NCI-H146 (cell line): ENCODE measurements around the gene EML6.

Source experiments
- DNase-seq: peaks from one replicate; lab custom pipeline; 2025; lab: John Stamatoyannopoulos, UW

The EML6 gene

DNA sequence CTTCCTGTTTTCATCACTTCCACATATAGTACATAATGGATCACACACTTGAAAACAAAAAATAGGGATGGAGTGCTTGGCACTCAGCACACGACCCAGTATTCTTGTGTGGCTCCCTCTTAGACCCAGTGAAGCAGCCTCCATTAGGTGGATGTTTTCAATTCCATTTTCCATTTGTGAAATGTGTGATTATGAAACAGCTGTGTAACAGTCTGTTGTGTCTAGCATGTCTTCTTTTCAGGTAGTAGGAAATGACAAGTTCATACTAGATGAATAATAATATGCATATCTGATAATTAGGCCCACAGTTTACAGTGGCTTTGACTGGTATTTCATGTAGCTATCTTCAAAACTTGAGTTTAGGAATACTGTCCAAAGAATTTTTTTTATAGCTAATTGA lies 35.5 kb downstream of the EML6 start:
- no peak for DNase-seq

DNA sequence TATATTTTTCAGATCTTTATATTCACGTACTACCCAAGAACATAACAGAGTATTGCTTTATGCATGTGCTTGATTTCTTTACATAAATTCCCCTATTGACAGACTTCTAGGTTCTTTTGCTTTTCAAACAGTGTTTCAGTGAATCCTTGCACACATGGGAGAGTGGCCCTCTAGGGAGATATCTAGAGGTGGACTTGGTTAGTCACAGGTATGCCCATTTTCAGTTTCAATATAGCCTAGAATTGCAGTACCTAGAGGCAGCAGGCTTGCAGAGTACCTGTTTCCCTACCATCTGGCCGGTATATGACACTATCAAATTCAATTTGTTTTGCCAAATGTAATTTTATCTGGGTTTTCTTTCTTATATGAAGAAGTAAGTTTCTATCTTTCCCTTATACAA lies 36.8 kb downstream of the EML6 start:
- DNase-seq = no peak

DNA sequence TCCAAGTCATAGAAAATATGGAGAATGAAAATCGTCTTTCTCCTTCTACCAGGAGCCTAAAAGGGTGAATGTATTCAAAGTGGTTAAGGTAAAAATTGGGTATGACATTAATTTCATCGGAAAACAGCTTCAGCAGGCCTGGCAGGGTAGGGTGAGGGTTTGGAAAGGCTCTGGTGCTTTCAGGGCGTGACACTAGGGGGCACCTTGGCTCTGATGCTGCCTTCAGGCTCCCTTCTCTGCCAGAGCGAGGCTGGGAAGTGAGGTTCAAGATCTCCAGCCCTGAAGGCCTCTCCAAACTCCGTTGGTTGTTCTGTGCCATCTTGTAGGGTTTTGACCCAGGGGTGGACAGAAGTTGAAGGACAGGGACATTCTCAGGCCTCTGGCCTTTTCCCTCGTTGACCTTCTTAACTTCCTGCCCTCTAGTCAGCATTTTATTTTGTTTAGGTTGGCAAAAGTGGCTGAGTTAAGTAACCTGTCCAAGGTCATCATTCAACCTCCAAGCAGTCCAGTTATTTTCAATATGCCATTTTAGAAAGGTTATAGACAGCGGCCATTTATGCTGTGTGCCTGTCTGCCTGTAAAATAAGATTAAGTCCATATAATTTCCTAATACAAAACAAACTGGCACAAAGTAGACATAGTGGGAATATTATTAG lies 40.3 kb downstream of the EML6 start:
- DNase-seq = peak; percentile 29

DNA sequence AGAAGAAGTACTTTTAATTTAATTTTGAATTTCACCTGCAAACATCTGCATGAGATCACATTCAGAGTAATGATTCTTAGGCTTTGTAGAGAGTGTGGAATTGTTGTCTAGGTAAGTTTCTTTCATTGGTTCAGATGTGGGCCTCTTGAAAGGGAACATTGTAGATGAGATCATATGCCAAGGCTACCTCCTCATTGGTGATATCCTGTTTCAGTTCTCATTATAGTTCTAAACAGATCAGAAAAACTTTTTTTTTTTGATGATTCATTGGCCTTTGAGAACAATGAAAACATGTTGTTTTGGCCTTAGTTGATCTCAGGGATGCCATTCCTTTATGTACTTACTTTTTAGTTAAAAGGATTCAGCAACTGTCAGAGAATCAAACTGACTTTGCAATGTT lies 44.5 kb downstream of the EML6 start:
- DNase-seq = no peak

DNA sequence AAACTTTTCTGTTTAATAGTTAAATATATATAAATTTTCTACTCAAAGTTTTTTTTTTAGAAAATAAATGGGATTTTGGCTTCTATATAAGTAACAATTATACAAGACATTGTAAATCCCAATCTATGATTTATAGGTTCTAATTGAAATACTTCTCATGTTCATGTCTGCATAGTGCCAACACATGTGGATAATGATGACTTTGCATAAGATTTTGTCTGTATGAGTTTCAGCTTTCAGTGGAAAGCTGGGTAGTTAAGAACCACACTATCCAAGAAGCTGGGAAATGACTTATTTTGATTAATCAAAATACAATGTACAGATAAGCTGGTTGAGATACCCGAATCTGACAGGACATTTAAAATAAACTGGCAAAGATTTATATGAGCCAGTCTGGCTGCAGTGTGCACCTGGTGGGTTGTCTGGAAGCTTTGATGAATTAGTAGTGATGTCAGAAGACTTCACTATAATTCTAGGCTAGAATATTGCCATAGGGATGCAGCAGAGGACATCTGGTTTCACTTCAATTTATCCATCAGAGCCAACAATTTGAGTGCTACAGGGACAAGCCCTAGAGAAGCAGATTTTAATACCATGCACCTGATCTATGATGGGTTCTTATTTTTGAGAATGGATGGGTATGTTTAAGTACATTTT lies 45.4 kb downstream of the EML6 start:
- DNase-seq = no peak

DNA sequence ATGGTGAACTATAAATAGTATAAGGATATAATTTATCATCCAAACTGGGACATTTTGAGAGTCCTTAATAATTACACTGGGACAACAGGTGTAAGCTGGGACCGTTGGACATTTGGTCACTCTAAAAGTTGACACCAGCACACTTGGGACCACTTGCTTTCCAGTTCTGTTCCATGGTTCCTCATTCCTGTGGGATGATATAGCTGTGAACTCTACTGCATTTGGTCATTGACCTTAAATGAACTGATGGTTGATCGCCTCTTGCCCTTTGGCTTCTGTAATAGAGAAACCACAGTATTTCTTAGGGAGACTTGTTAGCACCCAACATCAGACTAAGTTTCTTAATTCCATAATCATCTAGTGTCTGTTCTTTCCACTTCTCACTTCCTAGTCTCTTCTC lies 46.7 kb downstream of the EML6 start:
- DNase-seq = no peak

DNA sequence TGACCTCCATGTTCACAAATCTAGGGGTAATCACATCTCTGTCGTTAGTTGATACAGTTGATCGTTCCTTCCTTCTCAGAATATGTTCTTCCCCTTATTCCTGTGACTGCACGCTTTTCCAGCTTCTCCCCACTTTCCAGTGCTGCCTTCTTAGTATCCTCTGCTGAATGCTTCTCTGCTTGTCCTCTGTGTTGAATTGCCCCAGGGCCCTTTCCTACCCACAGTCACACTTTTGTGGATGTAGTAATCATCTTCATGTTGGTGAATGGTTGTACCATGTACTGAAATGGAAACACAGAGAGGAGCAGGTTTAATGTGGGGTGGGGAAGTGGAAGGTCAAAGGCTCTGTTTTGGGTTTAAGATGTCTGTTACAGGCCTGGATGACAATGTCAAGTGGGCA lies 47.2 kb downstream of the EML6 start:
- no peak for DNase-seq

DNA sequence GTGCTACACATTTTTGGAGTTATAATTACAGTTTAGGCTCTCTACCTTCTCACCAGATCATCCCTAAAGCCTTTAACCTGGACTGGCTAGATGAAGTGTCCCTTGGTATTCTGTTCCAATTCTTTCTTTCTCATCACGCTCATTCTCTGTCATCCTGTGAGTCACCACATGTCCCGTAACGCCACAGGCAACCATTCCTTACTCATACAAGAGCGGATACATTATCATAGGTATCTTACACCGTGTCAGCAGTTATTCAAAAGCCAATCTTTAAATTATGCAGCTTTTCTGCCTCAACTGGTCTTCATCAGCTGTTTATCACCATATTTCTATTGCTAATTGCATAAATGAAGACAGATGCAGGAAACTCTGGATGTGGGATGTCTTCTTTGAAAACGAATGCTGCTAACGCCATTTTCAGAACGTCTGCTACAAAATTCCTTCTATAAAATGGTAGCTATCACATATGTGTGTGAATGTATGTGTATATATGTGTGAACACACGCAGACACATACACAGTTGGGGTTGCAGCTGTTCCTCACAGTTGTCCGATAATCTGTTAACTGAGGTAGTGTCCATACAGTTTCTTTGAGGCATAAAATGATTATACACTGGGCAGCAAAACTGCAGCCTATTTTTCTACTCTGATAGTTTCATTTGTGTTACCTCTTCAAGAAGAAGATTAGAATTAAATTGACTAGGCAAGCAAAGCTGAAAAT lies 47.9 kb downstream of the EML6 start:
- DNase-seq = no peak

DNA sequence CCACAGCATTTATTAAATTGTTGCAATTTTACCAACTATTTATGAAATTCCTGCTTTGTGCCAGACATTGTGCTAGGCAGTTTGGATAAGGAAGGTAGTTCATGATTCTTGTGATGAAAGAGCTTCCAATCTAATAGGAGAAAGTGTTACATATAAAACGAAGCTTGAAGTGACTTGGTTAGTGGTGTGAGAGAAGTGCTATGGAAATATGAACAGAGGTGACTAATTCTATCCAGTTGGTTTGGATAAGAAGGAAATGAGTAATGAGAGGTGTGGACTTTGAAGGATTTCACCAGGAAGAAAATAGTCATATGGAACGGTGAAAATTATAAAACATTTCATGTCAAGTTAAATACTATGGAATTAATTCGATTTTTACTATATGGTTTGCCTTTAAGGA lies 48.6 kb downstream of the EML6 start:
- DNase-seq = no peak

DNA sequence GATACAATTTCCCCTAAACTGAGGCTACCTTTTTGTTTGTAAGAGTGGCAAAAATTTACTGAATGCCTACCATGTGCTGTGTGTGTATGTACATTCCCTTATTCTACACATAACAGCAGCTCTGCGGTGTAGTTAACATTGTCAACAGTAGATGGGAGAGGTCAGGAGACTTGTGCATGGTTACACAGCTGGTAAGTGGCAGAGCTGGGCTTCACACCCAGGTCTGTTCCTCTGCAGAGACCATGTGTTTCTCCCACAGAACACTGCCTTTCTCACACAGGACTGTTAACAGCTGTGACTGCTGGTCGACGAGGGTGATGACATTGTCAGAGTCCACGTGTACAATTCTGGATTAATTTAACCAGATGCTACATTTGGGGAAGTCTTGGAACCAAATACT lies 49.1 kb downstream of the EML6 start:
- no peak for DNase-seq

DNA sequence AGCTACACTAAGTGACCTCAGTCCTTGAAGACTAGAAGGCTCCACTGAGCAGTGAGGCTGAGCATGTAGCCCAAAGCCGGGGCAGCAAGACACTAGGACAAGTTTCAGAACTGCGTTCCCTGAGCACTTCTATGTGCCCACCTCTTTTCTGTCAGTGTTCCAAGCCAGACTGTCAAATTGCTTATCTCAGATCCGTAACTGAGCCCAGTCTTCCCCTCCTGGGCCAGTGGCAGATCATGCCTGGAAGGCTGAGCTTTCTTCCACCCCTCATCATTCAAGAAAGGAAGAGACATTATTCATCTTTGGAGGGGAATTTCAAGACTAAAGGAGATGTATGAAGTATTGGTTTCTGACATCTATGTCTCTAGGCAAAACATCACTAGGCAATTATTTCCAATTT lies 49.8 kb downstream of the EML6 start:
- no peak for DNase-seq

DNA sequence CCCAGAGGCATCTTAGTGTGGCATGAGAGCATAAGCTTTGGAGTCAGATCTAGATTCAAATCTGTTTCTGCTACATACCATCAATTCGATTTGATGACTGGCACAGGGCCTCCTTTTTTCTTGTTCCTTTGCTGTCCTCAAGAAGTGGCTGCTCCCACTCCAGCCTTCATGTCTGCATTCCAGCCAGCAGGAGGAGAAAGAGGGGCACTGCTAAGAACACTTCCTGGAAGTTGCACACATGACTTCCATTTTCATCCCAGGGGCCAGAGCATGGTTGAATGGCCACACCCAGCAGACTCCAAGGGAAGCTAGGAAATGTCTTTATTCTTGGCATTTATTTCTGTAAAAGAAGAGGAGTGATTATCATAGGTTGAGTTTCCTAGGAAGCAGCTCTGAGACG lies 50.4 kb downstream of the EML6 start:
- no peak for DNase-seq

DNA sequence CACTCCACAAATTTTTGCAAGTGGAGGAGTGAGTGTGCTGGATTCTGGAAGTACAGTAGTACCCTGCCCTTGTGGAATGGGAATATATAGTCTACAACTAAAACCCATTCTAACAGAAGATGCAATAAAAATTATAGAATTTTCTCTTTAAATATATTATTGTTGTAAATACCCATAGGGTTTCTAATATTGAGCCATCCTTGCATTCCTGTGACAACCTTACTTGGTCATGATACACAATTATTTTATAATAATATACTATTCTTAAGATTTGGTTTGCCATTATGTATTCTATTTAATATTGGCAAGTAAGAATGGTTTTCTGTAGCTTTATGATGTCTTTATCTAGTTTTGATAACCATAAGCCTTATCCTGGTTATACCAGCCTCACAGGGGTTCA lies 52.2 kb downstream of the EML6 start:
- no peak for DNase-seq

DNA sequence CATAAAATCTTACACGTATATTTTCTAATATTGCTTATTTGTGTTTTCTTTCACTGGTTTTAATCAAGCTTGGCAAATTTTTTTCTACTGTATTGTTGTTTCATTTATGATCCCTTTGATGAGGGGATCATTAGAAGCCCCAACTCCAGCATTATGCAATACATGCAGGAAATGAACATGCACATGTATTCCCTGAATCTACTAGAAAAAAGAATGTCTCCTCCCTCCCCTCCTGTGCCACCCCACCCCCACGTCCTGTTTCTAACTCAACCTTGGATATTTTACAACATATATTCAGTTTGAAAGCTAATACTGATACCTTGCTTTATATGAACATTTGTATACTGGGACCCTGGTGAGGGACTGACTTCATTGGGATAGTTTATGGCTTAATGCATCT lies 53.0 kb downstream of the EML6 start:
- DNase-seq = no peak

DNA sequence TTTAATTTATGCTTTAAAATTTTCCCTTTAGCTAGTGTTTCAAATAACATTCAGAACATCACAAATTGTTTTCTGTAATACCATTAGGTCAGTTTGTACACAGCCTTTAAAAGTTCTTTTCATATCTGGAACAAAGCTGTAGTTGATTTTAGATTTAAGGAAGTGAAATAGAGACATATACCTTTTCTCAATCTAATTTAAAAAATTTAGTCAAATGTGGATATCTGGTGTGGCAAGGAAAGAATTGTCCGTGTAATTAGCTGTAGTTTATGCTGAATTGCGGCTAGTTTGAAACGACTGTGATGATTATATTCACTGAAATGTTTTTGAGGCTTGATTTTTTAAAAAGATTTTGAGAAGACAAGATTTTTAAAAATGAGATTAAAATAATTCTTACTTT lies 59.9 kb downstream of the EML6 start:
- no peak for DNase-seq

DNA sequence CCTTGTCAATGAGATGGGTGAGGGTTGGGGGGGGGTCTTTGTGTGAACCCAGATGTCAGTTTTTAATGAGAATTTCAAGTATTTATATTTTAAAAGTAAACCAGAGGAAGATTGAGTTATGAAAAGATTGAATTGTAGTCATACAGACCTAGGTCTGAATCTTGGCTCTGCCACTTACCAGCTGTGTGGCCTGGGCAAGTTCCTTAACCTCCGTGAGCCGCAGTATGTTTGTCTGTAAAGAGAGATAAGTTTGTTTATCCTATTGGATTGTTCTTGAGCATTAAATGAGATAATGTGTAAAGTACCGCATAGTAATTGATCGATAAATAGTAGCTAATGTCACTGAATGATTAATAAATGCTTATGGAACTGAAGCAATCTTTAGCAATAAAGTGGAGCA lies 63.8 kb downstream of the EML6 start:
- DNase-seq = no peak

DNA sequence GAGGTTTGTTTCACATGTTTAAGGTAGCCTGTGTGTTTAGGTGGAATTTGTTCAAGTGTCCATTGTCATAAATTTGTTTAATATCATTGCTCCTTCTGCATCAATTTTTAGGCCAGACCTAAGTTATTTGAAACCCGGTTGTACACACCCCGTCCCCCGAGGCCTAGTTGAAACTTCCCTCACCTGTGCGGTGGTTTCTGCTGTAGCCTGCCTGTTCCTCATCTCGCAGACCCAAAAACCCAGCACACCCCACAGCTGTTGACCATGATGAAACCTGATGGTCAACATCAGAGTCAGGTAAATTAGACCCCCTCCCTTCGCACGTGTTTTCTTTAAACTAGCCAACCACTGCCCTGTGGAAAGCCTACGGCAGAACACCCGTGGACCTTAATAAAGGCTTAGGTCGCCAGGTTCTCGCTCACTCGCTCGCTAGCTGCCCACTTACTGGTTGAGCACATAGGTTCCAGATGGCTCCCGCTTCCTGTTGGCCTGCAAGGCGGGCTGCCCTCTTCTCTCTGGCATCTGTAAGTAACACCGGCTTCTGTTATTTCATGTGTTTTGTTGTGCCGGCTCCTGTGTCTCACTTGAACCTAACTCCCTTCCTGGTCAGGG lies 64.4 kb downstream of the EML6 start:
- no peak for DNase-seq

DNA sequence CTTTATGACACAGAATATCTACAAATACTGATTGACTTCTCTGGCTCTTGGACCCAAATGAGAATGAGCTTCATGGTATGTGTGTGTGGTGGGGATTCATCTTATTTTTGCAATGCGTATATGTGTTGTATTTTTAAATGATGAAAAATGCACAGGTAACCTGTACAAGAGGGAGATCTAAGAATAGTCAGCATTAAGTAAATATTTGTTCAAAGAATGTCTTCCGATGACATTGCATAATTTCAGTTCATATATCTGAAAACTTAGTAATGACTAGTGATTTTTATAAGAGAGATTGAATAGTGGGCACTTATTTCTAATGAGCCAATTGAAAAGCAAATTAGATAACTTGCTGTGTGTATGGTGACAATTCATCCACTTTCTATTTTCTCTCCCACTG lies 66.4 kb downstream of the EML6 start:
- DNase-seq = no peak

DNA sequence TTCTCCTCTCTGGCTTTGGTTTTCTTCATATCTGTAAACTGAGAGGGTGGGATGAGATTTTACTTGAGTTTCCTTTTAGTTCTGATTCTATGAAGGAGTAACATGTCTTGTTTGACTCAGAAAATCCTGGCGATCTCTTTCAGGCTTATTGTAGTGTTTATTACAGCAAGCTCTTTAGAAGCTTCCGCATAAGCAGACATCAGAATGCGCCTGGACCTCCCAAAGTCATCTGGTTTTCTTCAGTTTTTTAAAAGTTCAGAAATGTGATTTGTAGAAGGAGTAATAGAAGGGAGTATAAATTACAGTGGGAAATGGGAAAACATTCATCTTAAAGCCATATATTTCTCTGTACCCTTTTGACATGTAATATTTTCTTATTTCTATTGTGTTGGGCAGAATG lies 68.4 kb downstream of the EML6 start:
- no peak for DNase-seq

DNA sequence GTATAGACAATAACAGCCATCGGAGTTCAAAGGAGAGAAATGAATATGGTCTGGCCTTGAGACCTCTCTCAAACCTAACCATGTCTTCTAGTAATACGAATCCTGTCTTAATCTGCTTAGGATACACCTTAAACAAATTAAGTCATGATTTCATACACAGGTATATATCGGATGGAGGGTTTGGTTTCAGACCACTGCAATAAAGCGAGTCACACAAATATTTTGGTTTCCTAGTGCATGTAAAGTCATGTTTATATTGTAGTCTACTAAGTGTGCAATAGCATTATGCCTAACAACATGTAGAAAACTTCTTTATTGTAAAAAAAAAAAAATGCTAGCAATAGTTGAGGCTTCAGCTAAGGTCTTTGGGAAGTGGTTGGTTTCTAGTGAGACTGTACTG lies 73.8 kb downstream of the EML6 start:
- no peak for DNase-seq

DNA sequence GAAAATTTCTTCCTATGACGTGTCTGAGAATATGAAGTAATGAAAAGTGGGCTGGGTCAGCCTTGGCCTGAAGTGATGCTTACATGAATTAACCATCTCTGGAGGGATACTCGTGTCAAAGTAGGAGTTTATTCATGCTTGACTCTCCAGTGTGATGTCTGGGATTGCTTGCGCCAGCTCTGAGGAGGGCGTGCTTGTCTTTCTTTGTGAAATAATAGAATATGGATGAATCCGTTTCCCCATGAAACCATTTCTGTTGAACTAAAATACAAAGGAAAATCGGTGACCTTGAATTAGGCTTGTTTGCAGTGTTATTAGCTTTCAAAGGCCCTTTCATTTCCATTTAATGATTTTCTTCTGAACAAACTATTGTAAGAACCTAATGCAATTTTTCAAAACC lies 77.9 kb downstream of the EML6 start:
- peak; percentile 91 for DNase-seq

DNA sequence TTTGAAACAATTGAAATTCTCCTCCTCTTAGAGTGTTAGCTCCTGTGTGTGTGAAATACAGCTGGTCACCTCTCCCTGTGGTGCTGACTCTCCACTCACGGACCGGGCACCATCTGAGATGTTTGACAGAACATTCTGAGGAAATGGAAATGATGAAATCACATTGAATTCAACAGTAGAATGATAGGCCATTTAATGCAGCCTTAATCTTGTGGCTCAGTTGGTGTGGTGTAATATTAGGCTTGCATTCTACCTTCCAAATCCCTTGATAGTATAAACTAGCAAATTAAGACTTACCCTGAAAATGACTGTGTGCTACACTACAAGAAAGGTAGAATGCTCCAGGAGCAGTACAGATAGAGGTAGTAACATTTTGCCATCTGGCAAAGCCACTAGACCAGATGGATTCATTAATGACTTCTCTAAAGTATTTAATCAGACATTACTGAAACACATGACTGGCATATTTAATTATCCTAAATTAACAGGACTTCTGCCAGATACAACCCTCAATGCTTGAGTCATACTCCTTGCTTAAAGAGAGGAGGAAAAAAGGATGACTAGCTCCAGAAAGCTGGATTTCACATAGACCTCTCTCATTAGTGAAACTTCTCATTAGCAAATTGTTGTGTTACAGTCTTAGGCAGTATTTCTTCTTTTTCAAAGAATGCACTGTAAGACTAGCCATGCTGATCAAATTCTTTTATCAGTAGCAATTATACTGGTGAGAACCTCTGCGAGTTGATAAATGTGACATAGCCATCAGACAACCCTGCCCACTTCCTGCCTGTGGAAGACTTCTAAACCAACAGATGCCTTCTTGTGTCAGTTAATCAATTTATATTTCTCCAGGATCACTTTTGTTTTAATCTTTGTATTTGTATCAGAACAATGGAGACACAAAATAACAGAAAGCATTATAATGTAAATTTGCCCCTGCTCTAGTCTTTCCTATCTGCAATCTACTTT lies 80.6 kb downstream of the EML6 start:
- DNase-seq = no peak
